Neural progenitor cell (in vitro differentiated cells): ENCODE data around the gene CYP4F3. TPM values are rescaled to one million over a fixed set of nuclear protein-coding genes. Genes with fewer than 3 reads are reported as not detected.

Source experiments
- DNase-seq: peaks from one replicate; pipeline ENCODE4 v3.0.0-alpha.2; 2016; ENCODE audit warnings: low spot score
- H2AFZ ChIP-seq: fragments of 200-600 bp; sonication (generic); replicated peaks from 2 replicates; pipeline ENCODE4 v1.6.1; 2016; ENCODE audit warnings: antibody characterized with exemption
- H3F3A ChIP-seq: fragments of 200-600 bp; sonication (generic); 2 replicates; pipeline ENCODE4 v1.6.1; 2016; ENCODE audit warnings: antibody characterized with exemption, low read depth
- H3K27ac ChIP-seq: fragments of 200-600 bp; sonication (generic); 2 replicates; pipeline ENCODE4 v1.5.1; 2016; ENCODE audit warnings: mild to moderate bottlenecking
- H3K27me3 ChIP-seq: fragments of 200-600 bp; sonication (generic); 2 replicates; pipeline ENCODE4 v1.6.1; 2016; ENCODE audit warnings: mild to moderate bottlenecking, moderate library complexity
- H3K36me3 ChIP-seq: fragments of 200-600 bp; sonication (generic); 2 replicates; pipeline ENCODE4 v1.5.1; 2016
- H3K4me1 ChIP-seq: fragments of 200-600 bp; sonication (generic); 2 replicates; pipeline ENCODE4 v1.6.1; 2016; ENCODE audit warnings: mixed run types
- H3K4me2 ChIP-seq: fragments of 200-600 bp; sonication (generic); 2 replicates; pipeline ENCODE4 v1.6.1; 2016
- H3K4me3 ChIP-seq: fragments of 200-600 bp; sonication (generic); 2 replicates; pipeline ENCODE4 v1.5.1; 2016
- H3K79me2 ChIP-seq: fragments of 200-600 bp; sonication (generic); 2 replicates; pipeline ENCODE4 v1.6.1; 2016; ENCODE audit warnings: low read depth
- H3K9ac ChIP-seq: fragments of 200-600 bp; sonication (generic); 2 replicates; pipeline ENCODE4 v1.6.1; 2016
- H3K9me3 ChIP-seq: fragments of 200-600 bp; sonication (generic); 2 replicates; pipeline ENCODE4 v1.5.1; 2016; ENCODE audit warnings: low read depth
- H4K20me1 ChIP-seq: fragments of 200-600 bp; sonication (generic); 2 replicates; pipeline ENCODE4 v1.6.1; 2016; ENCODE audit warnings: low read depth
- H3K27ac Mint-ChIP-seq: 3 replicates; pipeline ENCODE4 v1.8.0; 2021; ENCODE audit warnings: mixed read lengths
- H3K27me3 Mint-ChIP-seq: 2 replicates; pipeline ENCODE4 v1.8.0; 2022; ENCODE audit warnings: low read depth, mild to moderate bottlenecking, inconsistent platforms, moderate library complexity, mixed read lengths; ENCODE audit not compliant: insufficient read depth
- H3K36me3 Mint-ChIP-seq: 3 replicates; pipeline ENCODE4 v1.8.0; 2021; ENCODE audit warnings: mixed read lengths
- H3K4me1 Mint-ChIP-seq: 3 replicates; pipeline ENCODE4 v1.8.0; 2021; ENCODE audit warnings: mixed read lengths
- H3K4me3 Mint-ChIP-seq: 3 replicates; pipeline ENCODE4 v1.8.0; 2021; ENCODE audit warnings: mild to moderate bottlenecking, moderate library complexity, mixed read lengths
- H3K9me3 Mint-ChIP-seq: 3 replicates; pipeline ENCODE4 v1.8.0; 2020; ENCODE audit warnings: mixed read lengths
- EZH2 ChIP-seq: fragments of 200-600 bp; sonication (generic); IDR thresholded peaks from 2 replicates; pipeline ENCODE4 v1.6.1; 2017; ENCODE audit warnings: antibody characterized with exemption, mild to moderate bottlenecking, moderate library complexity
- EZH2phosphoT487 ChIP-seq: fragments of 200-600 bp; sonication (generic); IDR thresholded peaks from 2 replicates; pipeline ENCODE4 v1.6.1; 2017; ENCODE audit warnings: antibody characterized with exemption
- total RNA-seq: library from RNA; depleted of rRNA; stranded (reverse); fragments of >200 nt; gene quantifications from 2 replicates; pipeline ENCODE4 v1.2.3, GENCODE V29; 2015; ENCODE audit warnings: low replicate concordance
- TF ChIP-seq, protein P1 (sequence below): fragments of 200-600 bp; sonication (generic); IDR thresholded peaks from 2 replicates; pipeline ENCODE4 v1.5.1; 2017; ENCODE audit warnings: antibody characterized with exemption, mild to moderate bottlenecking

CYP4F3 gene
- total RNA-seq, 1 donor from 2014 or later = not detected

DNA sequence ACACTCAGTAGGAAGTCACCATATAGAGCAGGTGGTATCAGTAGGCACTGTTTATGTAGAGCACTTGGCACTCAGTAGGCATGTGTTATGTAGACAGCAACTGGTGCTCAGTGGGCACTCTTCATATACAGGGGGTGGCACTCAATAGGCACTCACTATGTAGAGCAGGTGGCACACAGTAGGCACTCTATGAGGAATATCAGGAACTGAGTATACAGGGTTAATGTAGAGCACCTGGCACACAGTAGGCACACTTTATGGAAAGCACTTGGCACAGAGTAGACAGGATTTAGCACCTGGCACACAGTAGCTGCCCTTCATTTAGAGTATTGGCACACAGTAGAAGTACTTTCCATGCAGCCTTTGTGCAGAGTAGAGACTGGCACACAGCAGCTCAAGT lies 1.1 kb upstream of the CYP4F3 start:
- H3K27me3 Mint-ChIP-seq = peaks cover 2% of the 10 kb centered on the region
- H3K4me2 ChIP-seq = no peak overlapping the region
- no peaks in the 10 kb centered on the region for H4K20me1 ChIP-seq
- no peaks in the 10 kb centered on the region for H3K36me3 Mint-ChIP-seq
- H3K9ac ChIP-seq = no peak overlapping the region
- H3K4me3 ChIP-seq = no peak overlapping the region
- H2AFZ ChIP-seq = no peak overlapping the region
- no peak for DNase-seq
- TF ChIP-seq, protein P1, sequence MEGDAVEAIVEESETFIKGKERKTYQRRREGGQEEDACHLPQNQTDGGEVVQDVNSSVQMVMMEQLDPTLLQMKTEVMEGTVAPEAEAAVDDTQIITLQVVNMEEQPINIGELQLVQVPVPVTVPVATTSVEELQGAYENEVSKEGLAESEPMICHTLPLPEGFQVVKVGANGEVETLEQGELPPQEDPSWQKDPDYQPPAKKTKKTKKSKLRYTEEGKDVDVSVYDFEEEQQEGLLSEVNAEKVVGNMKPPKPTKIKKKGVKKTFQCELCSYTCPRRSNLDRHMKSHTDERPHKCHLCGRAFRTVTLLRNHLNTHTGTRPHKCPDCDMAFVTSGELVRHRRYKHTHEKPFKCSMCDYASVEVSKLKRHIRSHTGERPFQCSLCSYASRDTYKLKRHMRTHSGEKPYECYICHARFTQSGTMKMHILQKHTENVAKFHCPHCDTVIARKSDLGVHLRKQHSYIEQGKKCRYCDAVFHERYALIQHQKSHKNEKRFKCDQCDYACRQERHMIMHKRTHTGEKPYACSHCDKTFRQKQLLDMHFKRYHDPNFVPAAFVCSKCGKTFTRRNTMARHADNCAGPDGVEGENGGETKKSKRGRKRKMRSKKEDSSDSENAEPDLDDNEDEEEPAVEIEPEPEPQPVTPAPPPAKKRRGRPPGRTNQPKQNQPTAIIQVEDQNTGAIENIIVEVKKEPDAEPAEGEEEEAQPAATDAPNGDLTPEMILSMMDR = no peak
- no peak for TF ChIP-seq EZH2phosphoT487
- TF ChIP-seq EZH2 = no peak
- no peak overlapping the region for H3K27ac ChIP-seq
- no peaks in the 10 kb centered on the region for H3K4me1 Mint-ChIP-seq
- no peaks in the 10 kb centered on the region for H3K4me1 ChIP-seq
- H3K27me3 ChIP-seq = no peaks in the 10 kb centered on the region
- peaks cover 10% of the 10 kb centered on the region for H3K9me3 ChIP-seq
- no peak overlapping the region for H3K4me3 Mint-ChIP-seq
- no peaks in the 10 kb centered on the region for H3F3A ChIP-seq
- H3K9me3 Mint-ChIP-seq = peaks cover 11% of the 10 kb centered on the region
- H3K79me2 ChIP-seq = no peaks in the 10 kb centered on the region
- H3K27ac Mint-ChIP-seq = no peak overlapping the region
- no peaks in the 10 kb centered on the region for H3K36me3 ChIP-seq

DNA sequence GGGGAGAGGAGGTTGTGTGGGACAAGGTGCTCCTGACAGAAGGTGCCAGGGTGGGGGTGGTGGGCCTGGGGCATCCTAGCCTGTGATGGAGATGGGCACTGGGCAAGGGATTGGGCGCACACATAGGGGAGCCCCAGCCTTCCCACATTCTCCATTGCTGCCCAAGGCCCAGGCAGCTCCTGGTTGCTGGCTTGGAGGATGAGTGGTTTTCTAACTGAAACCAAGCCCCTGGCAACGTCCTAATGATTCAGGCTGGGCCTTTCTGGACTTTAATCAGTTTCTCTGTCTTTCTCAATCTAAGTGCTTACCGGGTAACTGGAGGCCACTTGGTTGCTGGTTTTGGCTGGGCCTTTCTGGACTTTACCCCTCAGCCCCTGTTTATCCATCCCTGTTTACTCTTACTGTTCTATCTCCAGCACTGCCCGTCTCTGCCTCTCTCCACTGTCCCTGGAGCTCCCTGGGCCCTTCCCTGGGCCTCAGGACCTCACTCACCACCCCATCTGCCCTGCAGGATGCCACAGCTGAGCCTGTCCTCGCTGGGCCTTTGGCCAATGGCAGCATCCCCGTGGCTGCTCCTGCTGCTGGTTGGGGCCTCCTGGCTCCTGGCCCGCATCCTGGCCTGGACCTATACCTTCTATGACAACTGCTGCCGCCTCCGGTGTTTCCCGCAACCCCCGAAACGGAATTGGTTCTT lies 354 bp downstream of the CYP4F3 start:
- peaks cover 5% of the 10 kb centered on the region for H3K9me3 ChIP-seq
- peaks cover 19% of the 10 kb centered on the region for H3K9me3 Mint-ChIP-seq
- H3K27ac ChIP-seq = no peak overlapping the region

DNA sequence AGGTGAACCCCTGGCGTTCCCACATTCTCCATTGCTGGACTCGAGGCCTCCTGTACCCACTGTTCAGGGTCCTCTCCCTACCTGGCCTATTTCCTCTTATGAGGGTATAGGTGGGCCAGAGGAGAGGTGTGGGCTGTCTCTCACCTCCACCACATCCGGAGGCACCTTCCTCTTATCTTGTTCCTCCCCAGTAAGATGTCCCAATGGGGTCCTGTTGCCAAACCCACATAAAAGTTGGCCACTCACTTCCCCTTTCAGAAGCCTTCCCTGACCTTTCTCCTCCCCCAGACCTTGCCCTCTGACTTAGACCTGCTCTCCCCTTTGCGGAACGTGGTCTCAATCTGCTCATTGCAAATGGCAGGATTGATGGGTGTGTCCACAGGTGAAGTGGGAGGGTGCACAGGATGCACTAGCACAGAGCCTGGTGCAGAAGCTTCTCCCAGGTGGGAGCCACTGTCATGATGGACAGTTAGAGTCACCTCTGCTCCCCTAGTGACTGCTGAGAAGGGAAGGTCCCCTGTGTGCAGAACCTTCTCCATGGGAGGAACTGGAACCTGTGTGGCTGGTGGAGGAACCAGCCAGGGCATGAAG lies 1.3 kb downstream of the CYP4F3 start:
- no peaks in the 10 kb centered on the region for H3K36me3 Mint-ChIP-seq

More for the DNA sequence above, 354 bp downstream of the CYP4F3 start:
- Histone ChIP-seq H3K36me3 (no peaks in the 10 kb centered on the region), H3F3A (no peaks in the 10 kb centered on the region), H2AFZ (no peak overlapping the region), H3K9ac (no peak overlapping the region), H3K4me2 (no peak overlapping the region), H3K27me3 (no peaks in the 10 kb centered on the region), H4K20me1 (no peaks in the 10 kb centered on the region), H3K4me3 (no peak overlapping the region), H3K79me2 (no peaks in the 10 kb centered on the region), H3K4me1 (no peaks in the 10 kb centered on the region)
- no peak overlapping the region for H3K27ac Mint-ChIP-seq
- peaks cover 2% of the 10 kb centered on the region for H3K27me3 Mint-ChIP-seq
- no peak for DNase-seq
- no peaks in the 10 kb centered on the region for H3K4me1 Mint-ChIP-seq
- TF ChIP-seq, protein P1 = no peak
- no peak for TF ChIP-seq EZH2
- TF ChIP-seq EZH2phosphoT487 = no peak
- no peak overlapping the region for H3K4me3 Mint-ChIP-seq
- no peaks in the 10 kb centered on the region for H3K36me3 Mint-ChIP-seq

More for the DNA sequence above, 1.3 kb downstream of the CYP4F3 start:
- Histone ChIP-seq H3K27ac (no peak overlapping the region), H3K4me2 (no peak overlapping the region), H3K79me2 (no peaks in the 10 kb centered on the region), H3K27me3 (no peaks in the 10 kb centered on the region), H3F3A (no peaks in the 10 kb centered on the region), H4K20me1 (no peaks in the 10 kb centered on the region), H3K9me3 (peaks cover 5% of the 10 kb centered on the region), H3K4me3 (no peak overlapping the region), H2AFZ (no peak overlapping the region), H3K9ac (no peak overlapping the region), H3K4me1 (no peaks in the 10 kb centered on the region), H3K36me3 (no peaks in the 10 kb centered on the region)
- no peak for TF ChIP-seq EZH2phosphoT487
- TF ChIP-seq, protein P1 = no peak
- TF ChIP-seq EZH2 = no peak
- peaks cover 24% of the 10 kb centered on the region for H3K9me3 Mint-ChIP-seq
- H3K27me3 Mint-ChIP-seq = peaks cover 2% of the 10 kb centered on the region
- no peak overlapping the region for H3K27ac Mint-ChIP-seq
- no peak overlapping the region for H3K4me3 Mint-ChIP-seq
- no peak for DNase-seq
- no peaks in the 10 kb centered on the region for H3K4me1 Mint-ChIP-seq
